ENCODE results near the gene RNASEH2B. TPM values are rescaled to one million over a fixed set of nuclear protein-coding genes. Genes with fewer than 3 reads are reported as not detected.

The RNASEH2B gene
- total and polyA plus RNA-seq, 9 of the 15 experiments (the other 6 are each of a cell fraction or from before 2014, with no cell fraction given), result 26.3 to 109 (median 62.5) TPM

DNA sequence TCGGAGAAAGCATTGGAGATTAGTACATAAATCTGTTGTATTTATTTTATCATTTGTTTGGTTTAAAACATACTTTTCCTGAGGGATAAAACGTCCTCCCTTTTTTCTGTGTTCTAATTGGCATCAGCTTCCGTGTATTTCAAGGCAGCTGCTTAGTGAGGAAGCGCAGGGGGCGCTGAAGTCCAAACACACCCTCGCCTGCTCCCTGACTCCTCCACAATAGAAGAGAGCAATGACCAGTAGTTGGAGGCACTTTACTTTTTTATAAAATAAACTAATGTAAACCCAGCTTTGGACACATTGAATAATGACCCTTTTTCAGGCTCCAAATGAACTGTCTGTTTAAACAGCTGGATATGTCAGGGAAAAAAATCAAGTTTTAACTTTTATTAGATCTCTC is 79.9 kb downstream of the RNASEH2B start (continued):
- TF ChIP-seq, protein P1, sequence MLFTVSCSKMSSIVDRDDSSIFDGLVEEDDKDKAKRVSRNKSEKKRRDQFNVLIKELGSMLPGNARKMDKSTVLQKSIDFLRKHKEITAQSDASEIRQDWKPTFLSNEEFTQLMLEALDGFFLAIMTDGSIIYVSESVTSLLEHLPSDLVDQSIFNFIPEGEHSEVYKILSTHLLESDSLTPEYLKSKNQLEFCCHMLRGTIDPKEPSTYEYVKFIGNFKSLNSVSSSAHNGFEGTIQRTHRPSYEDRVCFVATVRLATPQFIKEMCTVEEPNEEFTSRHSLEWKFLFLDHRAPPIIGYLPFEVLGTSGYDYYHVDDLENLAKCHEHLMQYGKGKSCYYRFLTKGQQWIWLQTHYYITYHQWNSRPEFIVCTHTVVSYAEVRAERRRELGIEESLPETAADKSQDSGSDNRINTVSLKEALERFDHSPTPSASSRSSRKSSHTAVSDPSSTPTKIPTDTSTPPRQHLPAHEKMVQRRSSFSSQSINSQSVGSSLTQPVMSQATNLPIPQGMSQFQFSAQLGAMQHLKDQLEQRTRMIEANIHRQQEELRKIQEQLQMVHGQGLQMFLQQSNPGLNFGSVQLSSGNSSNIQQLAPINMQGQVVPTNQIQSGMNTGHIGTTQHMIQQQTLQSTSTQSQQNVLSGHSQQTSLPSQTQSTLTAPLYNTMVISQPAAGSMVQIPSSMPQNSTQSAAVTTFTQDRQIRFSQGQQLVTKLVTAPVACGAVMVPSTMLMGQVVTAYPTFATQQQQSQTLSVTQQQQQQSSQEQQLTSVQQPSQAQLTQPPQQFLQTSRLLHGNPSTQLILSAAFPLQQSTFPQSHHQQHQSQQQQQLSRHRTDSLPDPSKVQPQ (CRISPR knock-in tag; IDR thresholded peaks at IDR 0.05; ENCODE audit: borderline replicate concordance), result no peak
- TF ChIP-seq NR3C1 (CRISPR knock-in tag; IDR thresholded peaks at IDR 0.05) (no peak), NELFE (IDR thresholded peaks at IDR 0.05; ENCODE audit: insufficient read depth, insufficient read length) (no peak), RB1 (IDR thresholded peaks at IDR 0.05; ENCODE audit: low read depth) (no peak), USF1 (CRISPR knock-in tag; IDR thresholded peaks at IDR 0.05) (no peak), ZNF699 (CRISPR knock-in tag; IDR thresholded peaks at IDR 0.05; ENCODE audit: insufficient replicate concordance) (no peak), ADNP (tag; IDR thresholded peaks at IDR 0.05) (no peak), ELF1 (tag; IDR thresholded peaks at IDR 0.05) (0 out of 2 replicates have a peak, but pooled peaks have one; percentile 42), FUS (optimal IDR thresholded peaks at IDR 0.05; ENCODE audit: low read depth, low read length) (no peak), ZNF174 (CRISPR knock-in tag; IDR thresholded peaks at IDR 0.05) (no peak), HDAC2 (IDR thresholded peaks at IDR 0.05) (no peak), HMGN3 (IDR thresholded peaks at IDR 0.05; ENCODE audit: borderline replicate concordance, extremely low read depth, insufficient read length, low read depth, low read length) (no peak), EZH2 (IDR thresholded peaks at IDR 0.05; ENCODE audit: borderline replicate concordance, low read depth, low read length) (no peak), SMARCB1 (IDR thresholded peaks at IDR 0.05; ENCODE audit: insufficient read length, low read depth) (no peak)
- TF ChIP-seq, protein P2, sequence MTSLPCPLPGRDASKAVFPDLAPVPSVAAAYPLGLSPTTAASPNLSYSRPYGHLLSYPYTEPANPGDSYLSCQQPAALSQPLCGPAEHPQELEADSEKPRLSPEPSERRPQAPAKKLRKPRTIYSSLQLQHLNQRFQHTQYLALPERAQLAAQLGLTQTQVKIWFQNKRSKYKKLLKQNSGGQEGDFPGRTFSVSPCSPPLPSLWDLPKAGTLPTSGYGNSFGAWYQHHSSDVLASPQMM (CRISPR knock-in tag; IDR thresholded peaks at IDR 0.05), result no peak

All from K562 (cell line).